GM13976 (cell line): Measurements from ENCODE around the gene TBC1D22A.

Experiments used
- DNase-seq: peaks from one replicate; pipeline ENCODE4 v3.0.0; 2012; ENCODE audit warnings: low spot score
- in situ Hi-C: fragments of 300-500 bp; cut with MboI; formaldehyde crosslinking; loops from one replicate; pipeline ENCODE4 v1.12.0; 2022; ENCODE audit warnings: low sequenced_read_pairs, mixed read lengths, inconsistent platforms; ENCODE audit not compliant: unreplicated experiment
- TF ChIP-seq, protein P1 (sequence below): IDR thresholded peaks from 2 replicates; pipeline ENCODE4 v1.5.1; 2012; ENCODE audit warnings: borderline replicate concordance, mild to moderate bottlenecking; ENCODE audit not compliant: insufficient read depth; ENCODE audit errors: extremely low read depth, missing control alignments, control extremely low read depth

TBC1D22A gene

DNA sequence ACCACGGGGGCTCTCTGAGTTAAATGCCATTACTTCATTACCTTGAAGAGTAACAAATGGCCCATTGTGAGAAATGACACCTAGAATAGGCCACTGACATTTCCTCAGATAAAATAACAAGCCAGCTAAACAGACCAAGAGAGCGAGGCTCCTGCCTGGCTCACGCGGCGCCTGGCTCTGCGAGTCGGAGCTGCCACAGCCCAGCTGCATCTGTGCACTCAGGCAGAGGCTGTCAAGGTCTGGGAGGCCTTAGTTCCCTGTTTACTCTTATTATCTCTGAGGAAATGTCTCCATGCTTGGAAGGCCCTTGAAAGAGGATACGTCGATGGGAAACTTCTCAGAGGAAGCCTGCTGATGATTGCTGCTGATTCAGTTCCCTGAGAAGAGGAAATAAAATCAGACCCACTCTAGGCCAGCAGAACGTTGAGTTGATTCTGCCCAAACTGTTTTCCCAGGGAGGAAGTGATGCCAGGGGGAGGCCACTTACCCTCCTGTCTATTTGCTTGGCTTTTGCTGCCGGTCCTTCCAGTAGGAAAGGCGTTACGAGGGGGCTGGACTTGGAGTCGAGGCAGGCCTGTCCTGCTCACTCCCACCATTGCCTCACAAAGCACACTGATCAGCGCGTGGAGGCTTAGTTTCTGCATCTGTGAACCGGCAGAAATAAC lies 208.8 kb downstream of the TBC1D22A start:
- TF ChIP-seq, protein P1, sequence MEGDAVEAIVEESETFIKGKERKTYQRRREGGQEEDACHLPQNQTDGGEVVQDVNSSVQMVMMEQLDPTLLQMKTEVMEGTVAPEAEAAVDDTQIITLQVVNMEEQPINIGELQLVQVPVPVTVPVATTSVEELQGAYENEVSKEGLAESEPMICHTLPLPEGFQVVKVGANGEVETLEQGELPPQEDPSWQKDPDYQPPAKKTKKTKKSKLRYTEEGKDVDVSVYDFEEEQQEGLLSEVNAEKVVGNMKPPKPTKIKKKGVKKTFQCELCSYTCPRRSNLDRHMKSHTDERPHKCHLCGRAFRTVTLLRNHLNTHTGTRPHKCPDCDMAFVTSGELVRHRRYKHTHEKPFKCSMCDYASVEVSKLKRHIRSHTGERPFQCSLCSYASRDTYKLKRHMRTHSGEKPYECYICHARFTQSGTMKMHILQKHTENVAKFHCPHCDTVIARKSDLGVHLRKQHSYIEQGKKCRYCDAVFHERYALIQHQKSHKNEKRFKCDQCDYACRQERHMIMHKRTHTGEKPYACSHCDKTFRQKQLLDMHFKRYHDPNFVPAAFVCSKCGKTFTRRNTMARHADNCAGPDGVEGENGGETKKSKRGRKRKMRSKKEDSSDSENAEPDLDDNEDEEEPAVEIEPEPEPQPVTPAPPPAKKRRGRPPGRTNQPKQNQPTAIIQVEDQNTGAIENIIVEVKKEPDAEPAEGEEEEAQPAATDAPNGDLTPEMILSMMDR: no peak
- in situ Hi-C loops: no loop called here
- no peak for DNase-seq

DNA sequence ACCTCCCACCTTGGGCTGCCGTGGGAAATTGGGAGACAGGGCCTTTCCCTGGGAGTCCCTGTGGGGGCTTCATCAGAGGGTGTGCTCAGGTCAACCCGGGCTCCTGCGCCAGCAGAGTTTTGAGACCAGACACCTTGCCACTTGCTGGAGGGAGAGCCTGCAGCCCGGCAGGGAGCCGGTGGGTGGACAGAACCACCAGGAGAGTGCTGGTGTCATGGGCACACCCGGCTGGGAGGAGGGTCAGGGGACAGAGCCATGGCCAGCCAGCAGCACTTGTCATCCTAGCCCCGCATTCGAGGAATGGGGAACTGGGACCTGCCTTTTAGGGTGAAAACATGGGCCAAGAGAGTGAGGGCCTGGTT lies 209.3 kb downstream of the TBC1D22A start:
- TF ChIP-seq, protein P1: no peak
- in situ Hi-C loops: no loop called here
- no peak for DNase-seq

DNA sequence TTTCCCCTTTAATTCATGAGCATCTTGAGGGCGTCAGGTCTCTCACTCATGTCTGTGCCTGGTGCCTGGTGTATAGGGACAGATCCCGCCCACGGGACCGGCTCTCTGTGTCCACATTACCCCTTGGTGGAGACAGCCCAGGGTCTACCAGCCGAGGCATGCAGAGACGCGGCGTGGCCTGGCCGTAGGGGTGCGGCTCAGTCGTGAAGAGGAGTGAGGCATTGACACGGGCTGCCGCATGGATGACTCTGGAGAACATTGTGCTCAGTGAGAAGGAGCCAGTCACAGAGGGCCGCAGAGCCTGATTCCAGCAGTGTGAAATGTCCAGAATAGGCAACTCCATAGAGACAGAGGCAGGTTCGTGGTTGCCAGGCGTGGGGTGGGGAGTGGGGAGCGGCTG lies 209.8 kb downstream of the TBC1D22A start:
- in situ Hi-C loops: no loop called here
- DNase-seq: no peak
- TF ChIP-seq, protein P1: no peak

DNA sequence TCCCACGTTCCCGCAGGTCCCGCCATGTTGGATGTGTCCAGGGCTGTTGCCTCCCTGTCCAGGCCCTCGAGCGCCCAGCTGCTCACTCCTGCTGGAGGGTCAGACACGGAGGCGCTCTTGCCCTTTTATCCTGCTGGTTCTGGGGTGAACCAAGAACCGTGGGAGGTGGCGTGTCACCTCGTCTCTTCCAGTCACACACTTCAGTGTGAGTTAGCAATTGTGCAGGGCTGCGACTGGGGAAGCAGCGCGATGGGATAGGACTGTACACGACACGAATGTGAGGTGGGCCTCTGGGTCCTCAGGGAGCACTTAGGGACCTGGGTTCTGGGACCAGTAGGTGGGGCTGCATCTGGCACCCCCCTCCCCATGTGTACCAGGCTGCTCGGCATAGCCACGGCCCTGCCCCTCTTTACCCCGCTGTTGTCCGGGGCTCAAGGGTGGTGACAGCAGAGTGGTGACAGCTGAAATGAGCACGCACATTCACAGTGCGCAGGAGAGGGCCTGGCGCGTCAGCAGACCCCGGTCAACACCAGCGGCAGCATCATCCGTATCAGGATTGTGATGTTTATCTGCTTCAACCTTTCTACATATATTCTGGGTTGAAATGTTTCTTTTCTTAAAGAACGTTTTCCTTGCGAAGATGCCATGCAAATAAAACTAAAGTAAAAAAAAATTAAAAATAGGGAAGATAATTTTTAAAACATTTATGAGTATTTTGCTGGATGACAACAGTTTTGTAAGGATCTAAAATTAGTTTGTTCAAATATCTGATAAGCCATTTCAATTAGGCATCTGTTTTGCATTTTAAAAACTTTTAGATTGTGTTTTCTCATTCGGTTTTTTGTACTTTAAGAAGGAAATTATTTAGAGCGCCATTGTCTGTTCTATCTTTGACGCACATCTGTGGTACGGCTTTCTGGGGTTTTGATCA lies 210.7 kb downstream of the TBC1D22A start:
- TF ChIP-seq, protein P1: no peak
- in situ Hi-C loops: no loop called here
- no peak for DNase-seq

DNA sequence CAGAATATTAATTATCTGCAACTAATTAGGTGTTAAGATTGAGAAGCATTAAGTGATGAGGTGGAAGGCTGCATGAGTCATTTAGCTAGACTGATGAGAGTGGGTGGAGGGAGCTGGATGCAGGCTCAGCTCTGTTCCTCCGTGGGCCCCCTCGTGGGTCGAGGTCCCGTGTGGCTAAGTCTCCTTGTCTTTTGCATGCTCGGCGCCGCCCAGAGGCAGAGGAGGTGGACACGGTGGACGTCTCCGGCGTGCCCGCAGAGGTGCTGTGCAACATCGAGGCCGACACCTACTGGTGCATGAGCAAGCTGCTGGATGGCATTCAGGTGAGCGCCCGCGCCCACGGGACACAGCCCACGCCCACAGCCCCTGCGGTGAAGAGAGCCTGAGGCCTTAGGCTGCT lies 211.6 kb downstream of the TBC1D22A start:
- TF ChIP-seq, protein P1: no peak
- in situ Hi-C loops: no loop called here
- DNase-seq: no peak

DNA sequence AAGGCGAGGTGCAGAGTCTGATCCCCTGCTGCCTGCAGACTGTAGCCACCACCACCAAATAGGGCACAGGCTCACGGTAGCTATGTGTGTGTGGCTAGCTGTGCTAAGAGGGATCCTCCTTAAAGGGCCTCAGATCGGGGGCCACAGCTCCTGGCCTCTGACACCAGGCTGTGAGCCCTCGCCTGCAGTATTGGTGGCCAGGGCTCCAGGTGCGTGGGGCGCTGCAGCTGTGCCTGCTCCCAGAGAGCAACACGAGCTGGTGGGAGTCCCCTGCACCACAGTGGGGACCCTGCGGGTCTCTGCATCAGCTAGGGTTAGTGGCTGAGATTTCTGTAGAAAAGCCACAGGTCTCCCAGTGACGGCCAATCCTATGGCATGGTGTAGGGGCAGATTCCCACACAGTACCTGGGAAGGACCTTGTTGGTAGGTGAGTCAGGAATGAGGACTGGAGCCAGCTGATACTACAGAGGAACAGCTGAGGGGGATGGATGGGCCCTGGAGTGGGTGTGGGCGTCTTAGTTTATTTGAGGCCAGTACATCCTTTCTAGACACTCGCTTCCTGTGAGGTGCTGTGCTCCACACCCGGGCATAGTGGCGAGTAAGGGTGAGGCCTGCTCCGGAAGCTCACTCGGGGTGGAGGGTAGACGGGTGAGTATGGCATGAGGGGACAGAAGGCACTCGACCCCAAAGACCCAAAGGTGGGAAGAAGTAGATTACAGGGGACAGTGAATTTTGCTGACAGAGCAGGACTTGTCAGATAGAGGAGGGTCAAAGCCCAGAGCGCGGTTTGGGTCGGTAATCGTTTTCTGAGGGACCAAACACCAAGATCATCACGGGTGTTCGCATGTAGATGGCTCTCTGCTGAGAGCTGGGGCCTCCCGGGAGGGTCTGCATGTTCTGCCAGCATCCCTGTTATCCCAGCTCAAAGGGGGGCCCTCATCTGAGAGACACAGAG lies 212.5 kb downstream of the TBC1D22A start:
- in situ Hi-C loops: no loop called here
- TF ChIP-seq, protein P1: no peak
- no peak for DNase-seq
